Activated naive CD4-positive, alpha-beta T cell treated with anti-CD3 and anti-CD28 coated beads, Interleukin-2, amount 10 ng/mL, durations not matched to agents 7 days and 5 days (primary cell): ENCODE data around the gene CHST8.

Experiments
- CTCF ChIA-PET: fragments of 350-600 bp; sonication (Branson Sonifier 250); formaldehyde crosslinking; loops from one replicate; lab custom pipeline; 2021; ENCODE audit warnings: antibody characterized with exemption; lab: Charles Lee
- DNase-seq: peaks from one replicate; pipeline ENCODE4 v3.0.0-alpha.2; 2020
- H3K27ac Mint-ChIP-seq: one replicate; pipeline ENCODE4 v1.8.0; 2021; ENCODE audit warnings: mild to moderate bottlenecking, moderate library complexity, mixed read lengths
- H3K27me3 Mint-ChIP-seq: one replicate; pipeline ENCODE4 v1.8.0; 2021; ENCODE audit warnings: mild to moderate bottlenecking, mixed read lengths
- H3K36me3 Mint-ChIP-seq: one replicate; pipeline ENCODE4 v1.8.0; 2021; ENCODE audit warnings: mixed read lengths
- H3K4me1 Mint-ChIP-seq: one replicate; pipeline ENCODE4 v1.8.0; 2021; ENCODE audit warnings: mixed read lengths
- H3K4me3 Mint-ChIP-seq: one replicate; pipeline ENCODE4 v1.8.0; 2021; ENCODE audit warnings: mild to moderate bottlenecking, moderate library complexity, mixed read lengths
- H3K9me3 Mint-ChIP-seq: one replicate; pipeline ENCODE4 v1.8.0; 2021; ENCODE audit warnings: mixed read lengths

CHST8 gene

DNA sequence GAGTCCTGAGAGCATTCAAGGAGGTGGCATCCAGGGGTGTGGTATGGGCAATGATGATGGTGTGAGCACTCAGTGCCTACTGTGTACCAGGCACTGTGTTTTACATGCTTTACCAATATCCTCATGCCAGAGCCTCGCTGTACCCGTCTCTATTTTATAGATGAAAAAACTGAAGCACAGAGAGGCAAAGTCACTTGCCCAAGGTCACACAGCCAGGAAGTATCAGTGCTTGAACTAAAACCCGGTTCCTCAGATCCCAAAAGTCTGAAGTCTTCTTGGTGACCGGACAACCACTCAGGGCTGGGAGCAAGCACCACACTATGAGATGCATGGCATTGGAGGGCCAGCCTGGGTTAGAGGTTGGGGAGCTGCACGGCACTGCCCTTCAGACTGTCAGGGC is 84.1 kb downstream of the CHST8 start:
- Mint-ChIP-seq H3K9me3 (no peaks in the 10 kb centered on the region), H3K4me3 (no peak overlapping the region), H3K4me1 (no peaks in the 10 kb centered on the region), H3K27ac (no peak overlapping the region), H3K36me3 (no peaks in the 10 kb centered on the region), H3K27me3 (no peaks in the 10 kb centered on the region)
- DNase-seq = no peak
- CTCF ChIA-PET = no interaction called here

DNA sequence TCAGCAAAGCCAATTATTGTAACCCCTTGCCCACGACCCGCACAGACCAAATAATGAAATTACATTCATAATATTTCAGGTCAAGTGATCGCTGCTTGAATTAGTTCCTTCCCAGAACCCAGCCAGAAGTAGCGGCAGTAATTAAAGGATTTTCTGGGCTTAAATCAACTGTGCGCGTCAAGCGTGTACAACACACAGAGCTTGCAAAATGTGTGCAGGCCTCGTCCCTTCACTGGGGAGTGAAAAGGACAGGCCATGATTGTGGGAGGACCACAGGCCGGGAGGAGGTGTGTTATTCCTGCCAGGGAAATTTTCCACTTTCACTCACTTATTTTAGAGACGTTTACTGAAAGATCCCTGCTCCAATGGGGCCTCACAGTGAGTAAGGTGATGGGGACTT is 84.9 kb downstream of the CHST8 start:
- H3K4me3 Mint-ChIP-seq = no peak overlapping the region
- CTCF ChIA-PET = no interaction called here
- no peak overlapping the region for H3K27ac Mint-ChIP-seq
- no peaks in the 10 kb centered on the region for H3K36me3 Mint-ChIP-seq
- H3K9me3 Mint-ChIP-seq = no peaks in the 10 kb centered on the region
- H3K4me1 Mint-ChIP-seq = no peaks in the 10 kb centered on the region
- no peaks in the 10 kb centered on the region for H3K27me3 Mint-ChIP-seq
- DNase-seq = no peak

DNA sequence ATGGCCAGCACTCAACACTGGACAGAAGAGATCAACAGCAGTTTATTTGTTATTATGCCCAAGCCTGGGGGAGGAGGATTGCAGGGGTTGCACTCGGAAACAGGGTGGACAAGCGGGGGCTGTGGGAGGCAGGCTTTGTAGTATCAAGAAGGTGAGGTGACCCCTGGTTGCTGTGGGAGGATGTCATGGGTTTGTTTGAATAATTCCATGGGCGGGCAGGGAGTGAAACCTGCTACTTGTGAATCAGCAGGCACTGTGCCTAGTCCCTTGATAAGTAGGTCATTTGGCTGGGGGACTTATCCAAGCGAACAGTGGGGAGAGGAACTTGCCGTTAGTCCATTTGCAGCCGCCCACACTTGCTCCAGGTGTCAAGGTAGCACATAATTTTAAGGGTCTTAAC is 90.5 kb downstream of the CHST8 start:
- DNase-seq = no peak
- H3K36me3 Mint-ChIP-seq = no peaks in the 10 kb centered on the region
- no peak overlapping the region for H3K4me3 Mint-ChIP-seq
- no peak overlapping the region for H3K27ac Mint-ChIP-seq
- no peaks in the 10 kb centered on the region for H3K27me3 Mint-ChIP-seq
- CTCF ChIA-PET = no interaction called here
- no peaks in the 10 kb centered on the region for H3K4me1 Mint-ChIP-seq
- H3K9me3 Mint-ChIP-seq = no peaks in the 10 kb centered on the region

DNA sequence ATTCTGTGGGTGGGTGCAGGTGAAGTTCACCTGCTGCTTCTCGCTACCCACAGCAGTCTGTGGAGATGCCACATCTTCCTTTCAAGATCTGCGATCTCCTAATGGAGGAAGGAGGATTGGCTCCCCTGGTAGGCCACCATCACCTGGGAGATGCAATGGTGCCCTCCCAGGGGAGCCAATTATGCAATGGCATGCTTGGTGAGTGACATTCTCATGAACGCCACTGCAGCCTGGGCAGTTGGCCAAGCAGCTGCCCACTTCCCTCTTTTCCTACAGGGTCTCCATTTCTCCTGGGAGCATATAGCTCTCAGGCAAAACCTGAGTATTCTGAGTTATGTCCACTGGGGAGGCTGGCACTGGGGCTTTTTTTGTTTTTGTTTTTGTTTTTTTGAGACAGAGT is 91.4 kb downstream of the CHST8 start:
- CTCF ChIA-PET = no interaction called here
- DNase-seq = no peak
- Mint-ChIP-seq H3K4me1 (no peaks in the 10 kb centered on the region), H3K27ac (no peak overlapping the region), H3K36me3 (no peaks in the 10 kb centered on the region), H3K9me3 (no peaks in the 10 kb centered on the region), H3K4me3 (no peak overlapping the region), H3K27me3 (peaks cover under 1% of the 10 kb centered on the region)

DNA sequence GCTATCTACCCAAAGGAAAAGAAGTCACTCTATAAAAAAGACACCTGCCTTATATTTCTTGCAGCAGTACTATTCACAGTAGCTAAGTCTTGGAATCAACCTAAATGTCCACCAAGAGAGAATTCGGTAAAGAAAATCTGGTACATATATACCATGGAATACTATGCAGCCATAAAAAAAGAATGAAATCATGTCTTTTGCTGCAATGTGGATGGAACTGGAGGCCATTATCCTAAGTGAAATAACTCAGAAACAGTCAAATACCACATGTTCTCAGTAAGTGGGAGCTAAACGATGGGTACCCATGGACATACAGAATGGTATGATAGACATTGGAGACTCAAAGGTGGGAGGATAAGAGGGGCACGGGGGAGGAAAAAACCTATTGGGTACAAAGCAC is 92.4 kb downstream of the CHST8 start:
- Mint-ChIP-seq H3K36me3 (no peaks in the 10 kb centered on the region), H3K9me3 (no peaks in the 10 kb centered on the region), H3K4me1 (no peaks in the 10 kb centered on the region), H3K27ac (no peak overlapping the region), H3K27me3 (peaks cover 3% of the 10 kb centered on the region), H3K4me3 (no peak overlapping the region)
- CTCF ChIA-PET = no interaction called here
- no peak for DNase-seq

DNA sequence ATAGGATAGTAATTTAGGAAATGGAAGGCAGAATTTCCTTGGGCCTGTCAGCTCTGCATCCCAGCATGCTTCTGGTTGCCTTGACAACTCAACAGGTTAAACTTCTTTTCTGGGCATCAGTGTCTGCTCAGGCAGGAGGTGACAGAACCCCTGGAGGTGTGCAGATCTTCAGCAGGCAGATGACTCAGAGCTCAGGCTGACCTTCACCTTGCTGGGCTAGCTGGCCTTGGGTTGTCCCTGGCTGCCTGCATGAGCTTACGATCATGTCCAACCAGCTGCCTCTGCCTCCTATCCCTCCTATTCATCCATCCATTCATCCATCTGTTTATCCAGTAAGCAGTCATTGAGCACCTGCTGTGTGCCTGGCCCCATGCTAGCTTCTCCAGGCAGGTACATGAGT is 93.7 kb downstream of the CHST8 start:
- Mint-ChIP-seq H3K27ac (no peak overlapping the region), H3K9me3 (no peaks in the 10 kb centered on the region), H3K4me1 (no peaks in the 10 kb centered on the region), H3K36me3 (no peaks in the 10 kb centered on the region), H3K4me3 (no peak overlapping the region), H3K27me3 (peaks cover 3% of the 10 kb centered on the region)
- no peak for DNase-seq
- CTCF ChIA-PET = interaction anchor here (0.6 kb wide), 1 partner anchor 118 kb away, joined by 3 read pairs; no protein-coding TSS in a partner anchor

DNA sequence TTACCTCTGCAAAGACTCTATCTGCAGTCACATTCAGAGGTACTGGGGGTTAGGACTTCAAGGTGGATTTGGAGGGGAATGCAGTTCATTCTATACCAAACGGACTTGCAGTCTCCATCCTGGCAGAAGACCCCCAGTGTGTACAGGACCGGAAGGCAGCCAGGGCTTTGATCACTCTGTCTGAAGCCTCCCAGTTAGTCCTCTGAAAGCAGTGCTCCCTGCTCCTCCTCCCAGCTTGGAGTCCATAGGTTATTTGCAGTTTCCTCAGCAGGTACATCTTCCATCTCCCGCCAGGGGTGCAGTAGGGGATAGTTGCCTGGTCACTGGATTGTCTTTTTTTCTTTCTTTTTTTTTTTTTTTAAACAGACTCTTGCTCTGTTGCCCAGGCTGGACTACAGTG is 96.1 kb downstream of the CHST8 start:
- CTCF ChIA-PET = no interaction called here
- Mint-ChIP-seq H3K27me3 (peaks cover 3% of the 10 kb centered on the region), H3K4me1 (no peaks in the 10 kb centered on the region), H3K4me3 (no peak overlapping the region), H3K36me3 (no peaks in the 10 kb centered on the region), H3K9me3 (no peaks in the 10 kb centered on the region), H3K27ac (no peak overlapping the region)
- no peak for DNase-seq

DNA sequence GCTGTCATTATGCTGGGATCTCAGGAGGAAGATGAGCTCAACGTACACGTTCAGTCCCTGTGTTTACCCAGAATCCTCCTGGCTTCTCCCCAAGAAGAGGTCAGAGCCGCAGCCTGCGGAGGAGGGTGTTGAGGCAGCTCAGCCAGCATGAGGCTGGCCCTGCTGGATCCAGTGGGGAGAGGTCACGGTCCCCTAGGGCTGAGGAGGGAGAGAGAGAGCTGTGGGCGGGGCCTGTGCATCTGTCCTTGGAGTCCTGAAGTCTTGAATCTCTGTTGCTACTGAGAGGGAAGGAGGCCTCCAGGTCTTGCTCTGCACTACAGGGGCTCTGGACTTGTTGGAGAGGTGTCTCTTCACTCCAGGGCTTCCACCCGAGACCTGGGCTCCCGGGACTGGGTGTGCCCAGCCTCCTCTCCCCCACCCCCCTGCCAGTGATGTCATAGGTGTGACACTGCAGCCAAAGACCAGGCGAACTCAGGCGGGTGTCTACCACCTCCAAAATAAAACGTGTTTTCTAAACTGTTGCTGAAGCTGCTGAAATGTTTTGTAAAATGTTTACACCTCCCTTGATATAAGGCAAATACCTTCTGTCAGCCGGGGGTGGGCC is 97.0 kb downstream of the CHST8 start:
- no peak for DNase-seq
- no peak overlapping the region for H3K27ac Mint-ChIP-seq
- no peak overlapping the region for H3K4me3 Mint-ChIP-seq
- H3K4me1 Mint-ChIP-seq = no peaks in the 10 kb centered on the region
- H3K36me3 Mint-ChIP-seq = no peaks in the 10 kb centered on the region
- no peaks in the 10 kb centered on the region for H3K9me3 Mint-ChIP-seq
- peaks cover 3% of the 10 kb centered on the region for H3K27me3 Mint-ChIP-seq
- CTCF ChIA-PET = no interaction called here

DNA sequence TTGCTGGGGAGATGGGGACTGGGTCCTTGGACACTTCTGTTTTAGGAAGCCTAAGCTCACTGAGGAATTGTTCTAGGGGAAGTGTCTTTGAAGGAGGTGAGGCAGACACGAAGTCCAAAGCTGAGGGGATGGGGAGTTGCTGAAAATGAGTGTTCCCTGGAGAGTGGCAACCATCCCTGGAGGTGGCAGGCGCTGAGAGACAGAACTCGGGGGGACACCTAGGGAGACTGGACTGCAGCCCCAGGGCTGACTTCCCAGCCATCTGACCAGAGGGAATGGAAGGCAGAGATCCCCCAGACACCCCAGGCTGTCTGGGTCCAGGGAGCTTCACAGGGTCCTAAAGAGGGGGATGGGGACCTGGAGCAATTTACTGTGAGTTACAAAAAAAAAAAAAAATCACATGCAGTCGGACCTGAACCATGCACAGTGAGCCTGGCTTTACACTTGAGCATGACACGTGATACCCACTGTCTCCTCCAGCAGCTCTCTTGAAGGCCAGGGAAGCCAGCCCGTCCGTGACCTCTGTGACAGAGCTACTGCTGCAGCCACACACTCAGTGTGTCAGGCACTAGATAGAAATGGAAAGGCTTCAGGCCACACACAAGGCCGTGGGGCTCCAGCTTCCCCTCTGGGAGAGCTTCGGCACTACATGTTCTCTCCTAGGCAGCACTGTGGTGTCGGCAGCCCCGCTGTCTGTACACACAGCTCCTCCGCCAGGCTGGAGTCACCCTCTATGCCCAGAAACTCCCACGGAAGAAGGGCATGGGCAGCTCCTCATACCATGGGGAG is 97.8 kb downstream of the CHST8 start:
- CTCF ChIA-PET = no interaction called here
- Mint-ChIP-seq H3K27me3 (peaks cover 3% of the 10 kb centered on the region), H3K4me3 (no peak overlapping the region), H3K4me1 (no peaks in the 10 kb centered on the region), H3K27ac (no peak overlapping the region), H3K36me3 (no peaks in the 10 kb centered on the region), H3K9me3 (no peaks in the 10 kb centered on the region)
- no peak for DNase-seq

DNA sequence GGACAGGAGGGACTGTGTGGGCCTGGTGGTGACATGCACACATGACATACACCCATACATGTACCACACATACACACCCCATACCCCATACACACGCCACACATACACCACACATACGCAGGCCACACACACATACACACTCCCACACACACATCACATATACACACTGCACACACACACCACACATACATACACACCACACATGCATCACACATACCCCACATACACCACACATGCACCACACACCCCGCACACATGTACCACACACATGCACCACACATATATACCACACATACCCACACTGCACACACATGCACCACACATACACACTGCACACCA is 98.4 kb downstream of the CHST8 start:
- H3K36me3 Mint-ChIP-seq = no peaks in the 10 kb centered on the region
- CTCF ChIA-PET = no interaction called here
- DNase-seq = no peak
- no peaks in the 10 kb centered on the region for H3K9me3 Mint-ChIP-seq
- H3K4me1 Mint-ChIP-seq = no peaks in the 10 kb centered on the region
- H3K4me3 Mint-ChIP-seq = no peak overlapping the region
- H3K27me3 Mint-ChIP-seq = peaks cover 3% of the 10 kb centered on the region
- H3K27ac Mint-ChIP-seq = no peak overlapping the region

DNA sequence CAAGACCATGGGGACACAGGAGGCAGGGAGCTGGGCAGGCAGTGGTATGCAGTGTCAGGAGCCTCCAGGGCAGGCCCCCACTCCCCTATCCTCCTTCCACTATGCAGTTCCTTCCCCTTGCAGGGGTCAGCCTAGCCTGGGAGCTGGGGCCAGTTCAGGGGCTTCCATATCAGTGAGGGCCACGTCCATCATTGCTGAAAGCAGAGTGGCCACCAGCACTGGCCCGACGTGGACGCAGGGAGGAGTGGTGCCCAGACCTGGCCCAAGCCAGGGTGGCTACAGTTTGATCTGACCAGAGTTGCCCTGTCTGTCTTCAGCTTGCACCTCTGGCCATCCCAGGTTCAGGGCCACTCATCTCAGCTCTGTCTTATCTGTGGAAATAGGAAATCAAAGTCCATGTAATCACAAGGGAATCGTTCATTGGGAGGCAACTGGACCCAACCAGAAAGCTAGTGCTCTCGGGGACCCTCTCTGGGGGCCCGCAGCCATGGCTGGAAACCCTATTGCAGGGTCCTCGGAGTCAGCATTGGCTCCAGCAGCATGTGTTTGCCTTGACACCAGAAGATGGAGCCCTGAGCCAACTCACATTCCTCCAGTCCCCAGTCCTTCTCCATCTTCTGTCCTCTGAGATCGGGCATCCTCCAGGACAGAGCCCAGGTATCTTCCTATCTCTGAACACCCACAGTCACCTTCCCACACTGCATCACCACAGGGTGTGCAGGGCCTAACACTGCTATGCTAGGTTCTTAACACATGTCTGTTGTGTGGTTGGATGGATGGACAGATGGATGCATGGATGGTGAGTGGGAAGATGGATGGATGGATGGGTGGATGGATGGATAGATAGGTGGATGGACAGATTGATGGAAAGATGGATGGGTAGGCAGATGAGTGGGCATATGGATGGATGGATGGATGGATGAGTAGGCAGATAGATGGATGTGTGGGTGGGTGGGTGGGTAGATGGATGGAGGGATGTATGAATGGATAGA is 99.2 kb downstream of the CHST8 start:
- no peak overlapping the region for H3K4me3 Mint-ChIP-seq
- H3K9me3 Mint-ChIP-seq = no peaks in the 10 kb centered on the region
- no peak for DNase-seq
- H3K27ac Mint-ChIP-seq = no peak overlapping the region
- no peaks in the 10 kb centered on the region for H3K36me3 Mint-ChIP-seq
- no peaks in the 10 kb centered on the region for H3K4me1 Mint-ChIP-seq
- peaks cover 3% of the 10 kb centered on the region for H3K27me3 Mint-ChIP-seq
- CTCF ChIA-PET = no interaction called here

DNA sequence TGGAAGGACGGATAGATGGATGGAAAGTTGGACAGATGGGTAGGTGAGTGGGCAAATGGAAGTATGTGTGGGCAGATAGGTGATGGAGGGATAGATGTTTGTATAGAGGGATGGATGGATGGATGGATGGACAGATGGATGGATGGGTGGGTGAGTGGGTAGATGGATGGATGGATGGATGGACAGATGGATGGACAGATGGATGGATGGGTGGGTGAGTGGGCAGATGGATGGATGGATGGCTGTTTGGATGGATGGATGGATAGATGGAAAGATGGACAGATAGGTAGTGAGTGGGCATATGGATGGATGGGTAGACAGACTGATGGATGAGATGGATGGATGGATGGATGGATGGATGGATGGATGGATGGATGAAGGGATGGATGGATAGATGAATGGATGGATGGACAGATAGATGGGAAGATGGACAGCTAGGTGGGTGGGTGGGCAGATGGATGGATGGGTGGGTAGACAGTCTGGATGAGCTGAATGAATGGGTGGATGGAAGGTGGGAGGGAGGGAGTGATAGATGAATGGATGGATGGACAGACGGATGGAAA is 100.1 kb downstream of the CHST8 start:
- no peak overlapping the region for H3K27ac Mint-ChIP-seq
- CTCF ChIA-PET = no interaction called here
- no peak for DNase-seq
- H3K27me3 Mint-ChIP-seq = peaks cover 3% of the 10 kb centered on the region
- no peaks in the 10 kb centered on the region for H3K9me3 Mint-ChIP-seq
- H3K4me1 Mint-ChIP-seq = no peaks in the 10 kb centered on the region
- no peaks in the 10 kb centered on the region for H3K36me3 Mint-ChIP-seq
- no peak overlapping the region for H3K4me3 Mint-ChIP-seq

DNA sequence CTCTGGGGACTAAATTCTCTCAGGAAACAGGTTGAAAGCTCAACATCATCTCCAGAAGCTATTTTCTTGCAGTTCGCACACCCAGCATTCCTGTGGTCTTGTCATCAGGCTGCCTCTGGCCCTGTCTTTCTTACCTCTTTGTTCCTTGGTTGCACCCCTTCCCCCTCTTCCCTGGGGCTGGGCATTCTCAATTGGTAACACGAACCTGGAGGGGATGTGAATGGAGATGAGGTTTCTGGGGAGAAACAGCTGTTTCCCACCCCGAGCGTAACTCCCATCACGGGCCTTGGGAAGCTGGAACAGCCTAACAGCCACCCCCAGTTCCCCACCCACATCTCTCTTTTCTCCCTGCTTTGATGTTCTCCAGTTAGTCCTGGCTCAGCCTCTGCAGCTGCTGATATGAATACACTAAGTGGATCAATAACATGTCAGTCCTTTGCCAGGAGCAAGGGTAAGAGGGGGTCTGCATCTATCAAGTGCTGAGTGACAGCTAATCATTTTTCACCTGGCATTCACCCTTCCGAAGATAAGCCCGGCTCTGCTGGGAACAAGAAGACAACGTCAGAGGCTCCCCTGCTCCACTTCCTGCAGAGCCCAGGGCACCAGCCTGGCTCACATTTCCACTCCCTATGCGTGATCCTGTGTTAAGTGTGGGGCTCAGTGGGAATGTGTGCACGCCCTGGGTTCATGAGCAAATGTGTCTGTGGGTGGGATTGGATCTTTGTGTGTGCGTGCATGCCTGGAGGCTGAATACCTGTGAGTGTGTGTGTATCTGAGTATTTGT is 100.9 kb downstream of the CHST8 start:
- H3K4me3 Mint-ChIP-seq = no peak overlapping the region

DNA sequence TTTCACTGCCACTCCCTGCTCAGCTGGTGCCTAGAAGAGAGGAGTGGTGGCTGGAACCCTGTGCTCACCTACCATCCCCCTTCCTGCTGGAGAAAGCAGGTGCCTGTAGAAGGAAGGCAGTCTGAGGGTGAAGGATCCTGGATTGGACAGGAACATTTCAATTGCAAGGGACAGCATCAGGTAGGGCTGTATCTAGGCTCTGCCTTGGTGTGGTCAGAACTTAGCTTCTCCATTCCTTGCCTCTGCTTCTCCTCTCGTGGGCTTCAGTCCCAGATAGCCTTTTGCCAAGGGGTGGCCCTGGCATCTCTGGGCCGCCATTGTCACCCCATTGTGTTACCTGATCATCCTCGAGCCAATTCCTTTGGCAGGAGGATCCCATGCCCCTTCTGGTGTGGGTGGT is 101.8 kb downstream of the CHST8 start:
- DNase-seq = no peak
- no peaks in the 10 kb centered on the region for H3K36me3 Mint-ChIP-seq
- H3K27me3 Mint-ChIP-seq = no peaks in the 10 kb centered on the region
- no peaks in the 10 kb centered on the region for H3K4me1 Mint-ChIP-seq
- H3K9me3 Mint-ChIP-seq = no peaks in the 10 kb centered on the region
- CTCF ChIA-PET = no interaction called here
- H3K27ac Mint-ChIP-seq = no peak overlapping the region
- H3K4me3 Mint-ChIP-seq = no peak overlapping the region

More for the DNA sequence above, 100.9 kb downstream of the CHST8 start:
- Mint-ChIP-seq H3K36me3 (no peaks in the 10 kb centered on the region), H3K4me1 (no peaks in the 10 kb centered on the region), H3K27me3 (peaks cover 3% of the 10 kb centered on the region), H3K9me3 (no peaks in the 10 kb centered on the region), H3K27ac (no peak overlapping the region)
- DNase-seq = no peak
- CTCF ChIA-PET = no interaction called here
